ENCODE results near the gene RNF111.

DNA sequence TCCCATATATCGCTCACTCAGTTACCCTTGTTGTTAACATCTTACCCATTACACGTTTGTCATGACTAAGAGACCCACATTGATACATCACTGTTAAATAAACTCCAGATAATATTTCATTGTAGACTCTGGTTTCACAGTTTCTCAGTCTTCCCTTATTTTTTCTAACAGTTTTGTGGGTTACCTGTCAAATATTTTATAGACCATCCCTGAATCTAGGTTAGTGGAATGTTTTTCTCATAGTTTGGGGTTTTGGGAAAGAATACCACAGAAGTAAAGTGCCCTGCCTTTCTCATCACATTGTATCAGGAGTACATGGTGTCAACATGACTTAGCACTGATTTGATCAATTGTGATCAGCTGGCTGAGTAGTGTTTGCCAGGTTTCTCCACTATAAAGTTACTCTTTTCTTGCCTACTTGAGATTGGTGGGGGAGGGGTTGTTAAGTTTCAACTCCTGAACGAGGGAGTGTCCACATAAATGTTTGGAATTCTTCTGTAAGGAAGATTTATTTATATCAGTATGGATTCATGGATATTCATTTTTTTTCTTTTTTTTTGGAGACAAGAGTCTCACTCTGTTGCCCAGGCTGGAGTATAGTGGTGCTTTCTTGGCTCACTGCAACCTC lies 25.9 kb downstream of the RNF111 start:
- TF ChIP-seq CTCF (IDR thresholded peaks at IDR 0.05) (no peak), POLR2A (IDR thresholded peaks at IDR 0.05) (no peak), POLR2AphosphoS5 (IDR thresholded peaks at IDR 0.05) (no peak), EP300 (IDR thresholded peaks at IDR 0.05) (no peak)
